Posterior vena cava (tissue), 2 donors: ENCODE results near the gene ELAVL4. TPM values are rescaled to one million over a fixed set of nuclear protein-coding genes. Genes with fewer than 3 reads are reported as not detected.
"Not testable (repeated sequence)": the region's sequence is repeated elsewhere in the genome, so short reads cannot be mapped to it uniquely, and the experiment has no call there.

ENCODE experiments used
- DNase-seq: peaks from one replicate; pipeline ENCODE4 v3.0.0-alpha.2; 2020; ENCODE audit warnings: low spot score
- intact Hi-C, 2 donors: fragments of 100-400 bp; cut with DNase I; formaldehyde crosslinking; loops; one replicate each; pipeline versions ENCODE4 v1.14.1 to v1.14.2; 2022 to 2023
- total RNA-seq, 2 donors: library from RNA; stranded (reverse); fragmentation: NEBNext Ultra II Directional; extraction: Animal tissue kit (Norgen Biotek cat#: 25700); gene quantifications; one replicate each; pipeline ENCODE4 v1.2.1, GENCODE V29; 2021
- donor health status: DM: yes; HTN: yes; CAD: no.
- donor health status: DM: yes; HTN: yes; CAD: no.

The ELAVL4 gene
- total RNA-seq, 2 donors from 2014 or later, result 0.19 TPM; not detected in 1

- no peak for DNase-seq
- intact Hi-C loops, result no loop called here
Observed at GRCh38 chr1:50111503-50111902, 2.8 kb downstream of the ELAVL4 start.

GRCh38 chr1:50112193-50112592 lies 3.5 kb downstream of the ELAVL4 start:
- intact Hi-C loops, result no loop called here
- no peak for DNase-seq

GRCh38 chr1:50123071-50123470 lies 14.4 kb downstream of the ELAVL4 start:
- no peak for DNase-seq
- intact Hi-C loops, result no loop called here

- intact Hi-C loops, result no loop called here
- no peak for DNase-seq
Observed at GRCh38 chr1:50126927-50127715, 18.4 kb downstream of the ELAVL4 start.

- intact Hi-C loops, result no loop called here
- DNase-seq, result no peak
Observed at GRCh38 chr1:50129201-50129600, 20.5 kb downstream of the ELAVL4 start.

GRCh38 chr1:50132347-50132894 lies 23.7 kb downstream of the ELAVL4 start:
- intact Hi-C loops, result no loop called here

GRCh38 chr1:50135716-50136115 lies 27.0 kb downstream of the ELAVL4 start:
- intact Hi-C loops, result no loop called here
- DNase-seq, result no peak

More at GRCh38 chr1:50132347-50132894, 23.7 kb downstream of the ELAVL4 start:
- no peak for DNase-seq

- DNase-seq, result no peak
- intact Hi-C loops, result no loop called here
Observed at GRCh38 chr1:50139339-50140181, 30.8 kb downstream of the ELAVL4 start.

- intact Hi-C loops, result no loop called here
- no peak for DNase-seq
Observed at GRCh38 chr1:50140182-50140447, 31.4 kb downstream of the ELAVL4 start.

GRCh38 chr1:50147191-50147850 lies 38.6 kb downstream of the ELAVL4 start:
- intact Hi-C loops, result no loop called here
- no peak for DNase-seq

GRCh38 chr1:50148142-50148923 lies 39.6 kb downstream of the ELAVL4 start:
- intact Hi-C loops, result no loop called here
- no peak for DNase-seq

GRCh38 chr1:50152236-50152635 lies 43.5 kb downstream of the ELAVL4 start:
- DNase-seq, result no peak
- intact Hi-C loops, result no loop called here

- DNase-seq, result no peak
- intact Hi-C loops, result loop anchor here in 1 of 2 donors (5.0 kb wide), 1 partner anchor 573 kb away; no protein-coding TSS in a partner anchor
Observed at GRCh38 chr1:50155541-50155940, 46.8 kb downstream of the ELAVL4 start.

GRCh38 chr1:50156241-50157010 lies 47.7 kb downstream of the ELAVL4 start:
- intact Hi-C loops, result loop anchor here in 1 of 2 donors (5.0 kb wide), 1 partner anchor 574 kb away; no protein-coding TSS in a partner anchor
- DNase-seq, result no peak

- no peak for DNase-seq
- intact Hi-C loops, result loop anchor here in 1 of 2 donors (5.0 kb wide), 1 partner anchor 575 kb away; no protein-coding TSS in a partner anchor
Observed at GRCh38 chr1:50157306-50157941, 48.7 kb downstream of the ELAVL4 start.

- DNase-seq, result no peak
- intact Hi-C loops, result loop anchor here in 1 of 2 donors (5.0 kb wide), 1 partner anchor 576 kb away; no protein-coding TSS in a partner anchor
Observed at GRCh38 chr1:50158421-50158820, 49.7 kb downstream of the ELAVL4 start.

- intact Hi-C loops, result no loop called here
- no peak for DNase-seq
Observed at GRCh38 chr1:50163680-50164079, 55.0 kb downstream of the ELAVL4 start.

GRCh38 chr1:50166351-50166750 lies 57.6 kb downstream of the ELAVL4 start:
- DNase-seq, intact Hi-C loops: not testable (repeated sequence)
